ENCODE results near the gene SPRY2.
"Not testable (repeated sequence)": the region's sequence is repeated elsewhere in the genome, so short reads cannot be mapped to it uniquely, and the experiment has no call there.

SPRY2 gene

GRCh38 chr13:80371840-80372509, 31.0 kb upstream of the SPRY2 start:
- no peaks in the 10 kb centered on the region for H3K27me3 ChIP-seq (ENCODE audit: insufficient read depth, low read length)
- no peak overlapping the region for H3K27ac ChIP-seq (ENCODE audit: low read length)
- H3K4me3 ChIP-seq (ENCODE audit: low read length), result no peak overlapping the region
- no peak overlapping the region for H3K9ac ChIP-seq (ENCODE audit: low read depth, low read length)
- H3K36me3 ChIP-seq (ENCODE audit: insufficient read depth, low read depth, low read length), result no peaks in the 10 kb centered on the region
- H3K9me3 ChIP-seq (ENCODE audit: insufficient read depth, low read depth, low read length), result no peaks in the 10 kb centered on the region
- no peaks in the 10 kb centered on the region for H3K4me1 ChIP-seq (ENCODE audit: insufficient read depth, low read length)

GRCh38 chr13:80367473-80367872, 26.5 kb upstream of the SPRY2 start:
- Histone ChIP-seq H3K9me3 (ENCODE audit: insufficient read depth, low read depth, low read length) (no peaks in the 10 kb centered on the region), H3K4me3 (ENCODE audit: low read length) (no peak overlapping the region), H3K36me3 (ENCODE audit: insufficient read depth, low read depth, low read length) (no peaks in the 10 kb centered on the region), H3K27ac (ENCODE audit: low read length) (no peak overlapping the region), H3K9ac (ENCODE audit: low read depth, low read length) (no peak overlapping the region), H3K27me3 (ENCODE audit: insufficient read depth, low read length) (no peaks in the 10 kb centered on the region), H3K4me1 (ENCODE audit: insufficient read depth, low read length) (peaks cover 3% of the 10 kb centered on the region)

GRCh38 chr13:80363890-80364503, 23.1 kb upstream of the SPRY2 start:
- Histone ChIP-seq H3K27me3 (ENCODE audit: insufficient read depth, low read length) (no peaks in the 10 kb centered on the region), H3K9me3 (ENCODE audit: insufficient read depth, low read depth, low read length) (no peaks in the 10 kb centered on the region), H3K36me3 (ENCODE audit: insufficient read depth, low read depth, low read length) (no peaks in the 10 kb centered on the region), H3K4me3 (ENCODE audit: low read length) (no peak overlapping the region), H3K4me1 (ENCODE audit: insufficient read depth, low read length) (peaks cover 32% of the 10 kb centered on the region), H3K9ac (ENCODE audit: low read depth, low read length) (no peak overlapping the region), H3K27ac (ENCODE audit: low read length) (no peak overlapping the region)

- Histone ChIP-seq H3K27ac (ENCODE audit: low read length) (no peak overlapping the region), H3K27me3 (ENCODE audit: insufficient read depth, low read length) (no peaks in the 10 kb centered on the region), H3K4me3 (ENCODE audit: low read length) (no peak overlapping the region), H3K4me1 (ENCODE audit: insufficient read depth, low read length) (peaks cover 37% of the 10 kb centered on the region), H3K9ac (ENCODE audit: low read depth, low read length) (no peak overlapping the region), H3K36me3 (ENCODE audit: insufficient read depth, low read depth, low read length) (no peaks in the 10 kb centered on the region), H3K9me3 (ENCODE audit: insufficient read depth, low read depth, low read length) (no peaks in the 10 kb centered on the region)
Observed at GRCh38 chr13:80362481-80362880, 21.6 kb upstream of the SPRY2 start.

GRCh38 chr13:80361883-80362327, 21.0 kb upstream of the SPRY2 start:
- H3K27ac ChIP-seq (ENCODE audit: low read length), result no peak overlapping the region
- no peaks in the 10 kb centered on the region for H3K27me3 ChIP-seq (ENCODE audit: insufficient read depth, low read length)

GRCh38 chr13:80361298-80361697, 20.4 kb upstream of the SPRY2 start:
- no peak overlapping the region for H3K27ac ChIP-seq (ENCODE audit: low read length)
- peaks cover 37% of the 10 kb centered on the region for H3K4me1 ChIP-seq (ENCODE audit: insufficient read depth, low read length)
- H3K9me3 ChIP-seq (ENCODE audit: insufficient read depth, low read depth, low read length), result no peaks in the 10 kb centered on the region
- no peak overlapping the region for H3K4me3 ChIP-seq (ENCODE audit: low read length)
- no peak overlapping the region for H3K9ac ChIP-seq (ENCODE audit: low read depth, low read length)
- H3K27me3 ChIP-seq (ENCODE audit: insufficient read depth, low read length), result no peaks in the 10 kb centered on the region
- H3K36me3 ChIP-seq (ENCODE audit: insufficient read depth, low read depth, low read length), result no peaks in the 10 kb centered on the region

More at GRCh38 chr13:80361883-80362327, 21.0 kb upstream of the SPRY2 start:
- H3K9me3 ChIP-seq (ENCODE audit: insufficient read depth, low read depth, low read length), result no peaks in the 10 kb centered on the region
- no peak overlapping the region for H3K4me3 ChIP-seq (ENCODE audit: low read length)
- peaks cover 37% of the 10 kb centered on the region for H3K4me1 ChIP-seq (ENCODE audit: insufficient read depth, low read length)
- H3K9ac ChIP-seq (ENCODE audit: low read depth, low read length), result no peak overlapping the region
- H3K36me3 ChIP-seq (ENCODE audit: insufficient read depth, low read depth, low read length), result no peaks in the 10 kb centered on the region

- H3K27me3 ChIP-seq (ENCODE audit: insufficient read depth, low read length), result no peaks in the 10 kb centered on the region
- H3K4me1 ChIP-seq (ENCODE audit: insufficient read depth, low read length), result peaks cover 37% of the 10 kb centered on the region
- no peaks in the 10 kb centered on the region for H3K9me3 ChIP-seq (ENCODE audit: insufficient read depth, low read depth, low read length)
- peak overlapping the region; percentile 73 for H3K27ac ChIP-seq (ENCODE audit: low read length)
- H3K9ac ChIP-seq (ENCODE audit: low read depth, low read length), result peak overlapping the region; percentile 30; the same call in 1 of the 2 replicates
- no peaks in the 10 kb centered on the region for H3K36me3 ChIP-seq (ENCODE audit: insufficient read depth, low read depth, low read length)
- H3K4me3 ChIP-seq (ENCODE audit: low read length), result no peak overlapping the region; the same call in 1 of the 2 replicates
Observed at GRCh38 chr13:80360453-80360800, 19.5 kb upstream of the SPRY2 start.

- Histone ChIP-seq H3K9me3 (ENCODE audit: insufficient read depth, low read depth, low read length) (no peaks in the 10 kb centered on the region), H3K36me3 (ENCODE audit: insufficient read depth, low read depth, low read length) (no peaks in the 10 kb centered on the region), H3K4me1 (ENCODE audit: insufficient read depth, low read length) (peaks cover 37% of the 10 kb centered on the region), H3K4me3 (ENCODE audit: low read length) (peak overlapping the region; percentile 67), H3K27me3 (ENCODE audit: insufficient read depth, low read length) (no peaks in the 10 kb centered on the region), H3K9ac (ENCODE audit: low read depth, low read length) (peak overlapping the region; percentile 64; the same call in 1 of the 2 replicates), H3K27ac (ENCODE audit: low read length) (peak overlapping the region; percentile 76)
Observed at GRCh38 chr13:80359778-80360452, 19.0 kb upstream of the SPRY2 start.

- no peaks in the 10 kb centered on the region for H3K27me3 ChIP-seq (ENCODE audit: insufficient read depth, low read length)
- H3K9me3 ChIP-seq (ENCODE audit: insufficient read depth, low read depth, low read length), result no peaks in the 10 kb centered on the region
- peak overlapping the region; percentile 64; the same call in 1 of the 2 replicates for H3K9ac ChIP-seq (ENCODE audit: low read depth, low read length)
- H3K36me3 ChIP-seq (ENCODE audit: insufficient read depth, low read depth, low read length), result no peaks in the 10 kb centered on the region
- peak overlapping the region; percentile 76 for H3K27ac ChIP-seq (ENCODE audit: low read length)
- peak overlapping the region; percentile 67 for H3K4me3 ChIP-seq (ENCODE audit: low read length)
- H3K4me1 ChIP-seq (ENCODE audit: insufficient read depth, low read length), result peaks cover 37% of the 10 kb centered on the region
Observed at GRCh38 chr13:80359414-80359777, 18.5 kb upstream of the SPRY2 start.

- H3K27me3 ChIP-seq (ENCODE audit: insufficient read depth, low read length); H3K27ac ChIP-seq (ENCODE audit: low read length); H3K36me3 ChIP-seq (ENCODE audit: insufficient read depth, low read depth, low read length); H3K9me3 ChIP-seq (ENCODE audit: insufficient read depth, low read depth, low read length); H3K4me3 ChIP-seq (ENCODE audit: low read length); H3K9ac ChIP-seq (ENCODE audit: low read depth, low read length): not testable (repeated sequence)
- H3K4me1 ChIP-seq (ENCODE audit: insufficient read depth, low read length), result peaks cover 16% of the 10 kb centered on the region; the same call in 1 of the 2 replicates
Observed at GRCh38 chr13:80355496-80356094, 14.7 kb upstream of the SPRY2 start.

GRCh38 chr13:80348750-80349149, 7.8 kb upstream of the SPRY2 start:
- no peaks in the 10 kb centered on the region for H3K9me3 ChIP-seq (ENCODE audit: insufficient read depth, low read depth, low read length)
- no peak overlapping the region for H3K4me3 ChIP-seq (ENCODE audit: low read length)
- H3K27ac ChIP-seq (ENCODE audit: low read length), result no peak overlapping the region
- H3K4me1 ChIP-seq (ENCODE audit: insufficient read depth, low read length), result peaks cover 14% of the 10 kb centered on the region
- H3K36me3 ChIP-seq (ENCODE audit: insufficient read depth, low read depth, low read length), result no peaks in the 10 kb centered on the region
- peaks cover 6% of the 10 kb centered on the region for H3K27me3 ChIP-seq (ENCODE audit: insufficient read depth, low read length)
- H3K9ac ChIP-seq (ENCODE audit: low read depth, low read length), result no peak overlapping the region

All from iPS-20b (cell line).